Left lung (tissue), 10 donors: ENCODE measurements around the gene CLIC5. TPM values are rescaled to one million over a fixed set of nuclear protein-coding genes. Genes with fewer than 3 reads are reported as not detected.

Experiments used
- ATAC-seq: fragments of 200-7000 bp; cut with Tn5 transposase; one replicate; pipeline ENCODE4 v1.9.1; 2020; ENCODE audit warnings: moderate library complexity
- DNase-seq, 4 donors: peaks; one replicate each; pipeline ENCODE4 v3.0.0-alpha.2; 2013 to 2020
- H3K27ac ChIP-seq, 2 donors: fragments of 200-600 bp; sonication (generic) in 1 of 2; one replicate each; pipeline versions ENCODE4 v1.5.0 to v1.8.0; 2020 to 2021
- H3K27me3 ChIP-seq, 2 donors: fragments of 200-600 bp; sonication (generic) in 1 of 2; one replicate each; pipeline versions ENCODE4 v1.5.0 to v1.8.0; 2020 to 2021
- H3K36me3 ChIP-seq, 2 donors: fragments of 200-600 bp; sonication (generic) in 1 of 2; one replicate each; pipeline versions ENCODE4 v1.5.0 to v1.8.0; 2020 to 2021
- H3K4me1 ChIP-seq, 2 donors: fragments of 200-600 bp; one replicate each; pipeline ENCODE4 v1.8.0; 2021
- H3K4me3 ChIP-seq, 2 donors: fragments of 200-600 bp; sonication (generic) in 1 of 2; one replicate each; pipeline versions ENCODE4 v1.5.0 to v1.8.0; 2020 to 2021; ENCODE audit warnings: mild to moderate bottlenecking in 1 of 2
- H3K9me3 ChIP-seq, 2 donors: fragments of 200-600 bp; sonication (generic) in 1 of 2; one replicate each; pipeline versions ENCODE4 v1.5.0 to v1.8.0; 2020 to 2021
- intact Hi-C, 2 donors: fragments of 100-400 bp; cut with DNase I; formaldehyde crosslinking; loops; one replicate each; pipeline versions ENCODE4 v1.11.2 to v1.14.2; 2022
- polyA plus RNA-seq, 6 donors: library from polyadenylated mRNA; unstranded; fragments of 120-200 nt; gene quantifications; one replicate each; pipeline ENCODE4 v1.2.1, GENCODE V29; 2013; ENCODE audit not compliant: insufficient read length in 6 of 6
- total RNA-seq, 2 donors: library from RNA; stranded (reverse); fragmentation: NEBNext Ultra II Directional; extraction: Animal tissue kit (Norgen Biotek cat#: 25700); gene quantifications; one replicate each; pipeline ENCODE4 v1.2.1, GENCODE V29; 2021
- TF ChIP-seq, protein P1 (sequence below), 2 donors: fragments of 200-600 bp; sonication (generic) in 1 of 2; IDR thresholded peaks; one replicate each; pipeline versions ENCODE4 v1.5.0 to v1.8.0; 2021; ENCODE audit warnings: antibody characterized with exemption in 2 of 2
- donor health status: DM: no; HTN: yes; CAD: no.
- donor health status: DM: no; HTN: no; CAD: no.

Gene CLIC5
- total and polyA plus RNA-seq, 8 donors = 8.8 to 179 (median 10.2) TPM

DNA sequence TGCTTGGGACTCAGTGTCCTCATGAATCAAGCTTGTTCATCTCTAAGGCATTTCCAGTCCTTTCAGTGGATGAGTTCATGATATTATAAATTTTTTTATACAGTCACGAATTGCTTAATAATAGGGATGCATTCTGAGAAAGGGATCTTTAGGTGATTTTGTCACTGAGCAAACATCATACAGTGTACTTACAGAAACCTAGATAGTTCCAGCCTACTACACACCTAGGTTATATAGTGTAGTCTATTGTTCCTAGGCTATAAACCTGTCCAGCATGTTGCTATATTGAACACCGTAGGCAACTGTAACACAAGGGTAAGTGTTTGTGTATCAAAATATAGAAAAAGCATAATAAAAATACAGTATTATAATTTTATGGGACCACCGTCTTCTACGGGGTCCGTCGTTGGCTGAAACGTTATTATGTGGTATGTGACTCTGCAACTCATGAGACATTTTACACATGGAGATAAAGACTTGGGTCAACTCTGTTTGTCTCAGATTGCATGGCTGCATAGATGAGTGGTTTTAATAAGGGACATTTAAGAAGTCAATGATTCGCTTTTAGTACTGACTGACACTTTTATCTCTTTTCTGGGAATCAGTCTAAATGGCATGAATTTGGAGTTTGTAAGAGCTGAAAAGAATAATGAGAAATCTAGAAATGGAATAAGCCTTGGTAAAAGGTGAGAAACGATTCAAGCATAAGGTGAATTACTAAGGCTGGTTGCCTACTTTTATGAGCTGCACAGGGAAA, 33.2 kb downstream of the CLIC5 start:
- intact Hi-C loops = no loop called here

DNA sequence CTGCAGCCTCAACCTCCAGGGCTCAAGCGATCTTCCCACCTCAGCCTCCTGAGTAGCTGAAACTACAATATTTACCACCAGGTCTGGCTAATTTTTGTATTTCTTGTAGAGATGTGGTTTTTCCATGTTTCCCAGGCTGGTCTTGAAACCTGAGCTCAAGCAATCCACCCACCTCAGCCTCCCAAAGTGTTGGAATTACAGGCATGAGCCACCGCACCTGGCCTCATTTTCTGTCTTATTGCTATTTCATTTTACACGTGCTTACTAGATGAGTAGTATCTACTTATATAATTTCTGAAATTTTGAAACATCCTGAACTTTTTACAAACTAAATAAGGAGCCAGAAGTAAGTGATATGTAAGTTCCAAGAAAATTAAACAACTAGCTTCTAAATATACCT, 34.6 kb downstream of the CLIC5 start:
- no peak for ATAC-seq
- H3K36me3 ChIP-seq = no peaks in the 10 kb centered on the region
- TF ChIP-seq, protein P1, sequence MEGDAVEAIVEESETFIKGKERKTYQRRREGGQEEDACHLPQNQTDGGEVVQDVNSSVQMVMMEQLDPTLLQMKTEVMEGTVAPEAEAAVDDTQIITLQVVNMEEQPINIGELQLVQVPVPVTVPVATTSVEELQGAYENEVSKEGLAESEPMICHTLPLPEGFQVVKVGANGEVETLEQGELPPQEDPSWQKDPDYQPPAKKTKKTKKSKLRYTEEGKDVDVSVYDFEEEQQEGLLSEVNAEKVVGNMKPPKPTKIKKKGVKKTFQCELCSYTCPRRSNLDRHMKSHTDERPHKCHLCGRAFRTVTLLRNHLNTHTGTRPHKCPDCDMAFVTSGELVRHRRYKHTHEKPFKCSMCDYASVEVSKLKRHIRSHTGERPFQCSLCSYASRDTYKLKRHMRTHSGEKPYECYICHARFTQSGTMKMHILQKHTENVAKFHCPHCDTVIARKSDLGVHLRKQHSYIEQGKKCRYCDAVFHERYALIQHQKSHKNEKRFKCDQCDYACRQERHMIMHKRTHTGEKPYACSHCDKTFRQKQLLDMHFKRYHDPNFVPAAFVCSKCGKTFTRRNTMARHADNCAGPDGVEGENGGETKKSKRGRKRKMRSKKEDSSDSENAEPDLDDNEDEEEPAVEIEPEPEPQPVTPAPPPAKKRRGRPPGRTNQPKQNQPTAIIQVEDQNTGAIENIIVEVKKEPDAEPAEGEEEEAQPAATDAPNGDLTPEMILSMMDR (IDR thresholded peaks at IDR 0.05) = no peak

More for the DNA sequence above, 33.2 kb downstream of the CLIC5 start:
- Histone ChIP-seq H3K9me3 (no peaks in the 10 kb centered on the region), H3K4me3 (no peak overlapping the region), H3K27ac (no peak overlapping the region), H3K27me3 (no peaks in the 10 kb centered on the region), H3K4me1 (no peaks in the 10 kb centered on the region), H3K36me3 (no peaks in the 10 kb centered on the region)
- ATAC-seq = no peak
- DNase-seq = no peak
- TF ChIP-seq, protein P1 (IDR thresholded peaks at IDR 0.05) = no peak

DNA sequence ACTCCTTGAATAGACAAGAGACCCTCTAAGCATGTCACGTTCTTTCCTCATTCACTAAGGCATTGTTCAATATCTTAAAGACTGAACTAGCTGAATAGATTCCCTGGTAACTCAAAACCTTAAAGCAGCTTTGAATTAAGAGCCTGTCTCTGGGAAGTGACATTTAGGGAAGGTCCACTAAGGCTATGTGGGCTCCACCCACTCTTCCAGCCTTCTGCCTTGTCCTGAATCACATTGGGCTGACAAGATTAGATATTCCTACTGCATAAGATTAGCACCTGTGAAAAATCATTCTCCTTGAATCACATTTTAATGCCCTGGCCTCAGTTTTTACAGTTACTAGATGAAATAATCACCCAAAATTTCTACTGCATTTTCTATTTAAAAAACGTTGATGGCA, 36.3 kb downstream of the CLIC5 start:
- Histone ChIP-seq H3K36me3 (no peaks in the 10 kb centered on the region), H3K4me3 (no peak overlapping the region), H3K27me3 (no peaks in the 10 kb centered on the region), H3K9me3 (no peaks in the 10 kb centered on the region), H3K4me1 (no peaks in the 10 kb centered on the region), H3K27ac (no peak overlapping the region)
- TF ChIP-seq, protein P1 (IDR thresholded peaks at IDR 0.05) = no peak
- no peak for DNase-seq
- ATAC-seq = no peak
- intact Hi-C loops = no loop called here

More for the DNA sequence above, 34.6 kb downstream of the CLIC5 start:
- no peak overlapping the region for H3K27ac ChIP-seq
- H3K27me3 ChIP-seq = no peaks in the 10 kb centered on the region
- DNase-seq = no peak
- no peaks in the 10 kb centered on the region for H3K4me1 ChIP-seq
- intact Hi-C loops = no loop called here
- no peaks in the 10 kb centered on the region for H3K9me3 ChIP-seq
- H3K4me3 ChIP-seq = no peak overlapping the region

DNA sequence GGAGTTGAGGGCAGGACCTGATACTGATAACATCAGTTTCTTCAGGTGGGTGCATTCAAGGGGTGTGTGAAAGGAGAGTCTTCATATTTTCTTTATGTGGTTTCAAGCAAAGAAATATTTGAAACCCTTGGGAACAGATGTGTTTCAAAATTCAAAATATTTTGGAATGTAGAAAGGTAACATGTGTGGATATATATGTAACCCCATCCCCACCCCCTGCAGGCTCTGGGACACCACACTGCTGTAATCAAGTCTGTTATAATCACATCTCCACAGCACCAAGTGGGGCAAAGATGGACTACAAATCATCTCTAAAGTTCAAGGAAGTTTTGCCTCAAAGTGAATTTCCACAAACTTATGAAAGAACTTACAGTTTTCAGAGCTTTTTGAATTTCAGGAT, 41.1 kb downstream of the CLIC5 start:
- H3K36me3 ChIP-seq = no peaks in the 10 kb centered on the region
- H3K27me3 ChIP-seq = no peaks in the 10 kb centered on the region
- TF ChIP-seq, protein P1 (IDR thresholded peaks at IDR 0.05) = no peak
- no peak overlapping the region for H3K4me3 ChIP-seq
- H3K9me3 ChIP-seq = no peaks in the 10 kb centered on the region
- peaks cover 0 to 5% of the 10 kb centered on the region in 2 donors for H3K4me1 ChIP-seq
- DNase-seq = no peak
- H3K27ac ChIP-seq = no peak overlapping the region
- intact Hi-C loops = no loop called here
- no peak for ATAC-seq

DNA sequence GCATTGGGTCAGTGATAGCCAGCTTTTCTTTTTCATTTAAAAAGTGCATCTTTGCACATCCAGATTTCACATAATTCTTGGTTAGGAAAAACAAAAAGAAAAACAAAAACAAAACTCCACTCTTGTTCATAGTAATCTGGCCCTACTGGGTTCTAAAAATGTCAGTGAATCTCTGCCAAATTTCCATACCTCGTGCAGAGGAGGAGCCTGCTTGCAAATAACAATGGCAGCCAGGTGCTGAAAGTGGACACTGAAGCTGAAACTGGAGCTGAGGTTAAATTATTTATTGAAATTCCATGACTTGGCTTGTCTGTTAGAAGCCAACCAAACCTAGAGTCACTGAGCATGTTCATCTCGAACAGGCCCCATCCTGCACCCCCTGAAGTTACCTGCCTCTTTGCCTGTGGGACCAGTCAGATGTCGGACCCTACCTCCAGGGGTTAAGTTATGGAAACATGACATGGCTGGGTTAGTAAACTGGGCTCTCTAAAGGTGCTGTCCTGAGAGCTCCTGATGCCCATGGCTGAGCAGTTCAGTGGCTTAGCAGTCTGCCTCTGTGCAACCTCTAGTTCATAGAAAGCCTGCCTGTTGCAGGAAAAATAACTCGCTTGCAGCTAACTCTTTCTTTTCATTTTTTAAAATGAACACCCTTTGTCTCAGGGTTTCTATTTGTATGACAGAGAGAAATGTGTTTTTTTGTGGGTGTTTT, 42.7 kb downstream of the CLIC5 start:
- no peaks in the 10 kb centered on the region for H3K27me3 ChIP-seq
- H3K9me3 ChIP-seq = no peaks in the 10 kb centered on the region
- intact Hi-C loops = no loop called here
- DNase-seq = no peak
- TF ChIP-seq, protein P1 (IDR thresholded peaks at IDR 0.05) = no peak
- H3K27ac ChIP-seq = no peak overlapping the region
- no peak overlapping the region for H3K4me3 ChIP-seq
- H3K36me3 ChIP-seq = no peaks in the 10 kb centered on the region
- H3K4me1 ChIP-seq = peaks cover 0 to 5% of the 10 kb centered on the region in 2 donors
- ATAC-seq = no peak
